HG03342 (cell line): ENCODE data around the gene KCNA2.

Source experiments
- ATAC-seq: cut with Tn5 transposase; IDR thresholded peaks from one replicate; pipeline ENCODE4 v1.9.1; 2021; ENCODE audit warnings: mild to moderate bottlenecking, moderate library complexity; ENCODE audit not compliant: unreplicated experiment

The KCNA2 gene

DNA sequence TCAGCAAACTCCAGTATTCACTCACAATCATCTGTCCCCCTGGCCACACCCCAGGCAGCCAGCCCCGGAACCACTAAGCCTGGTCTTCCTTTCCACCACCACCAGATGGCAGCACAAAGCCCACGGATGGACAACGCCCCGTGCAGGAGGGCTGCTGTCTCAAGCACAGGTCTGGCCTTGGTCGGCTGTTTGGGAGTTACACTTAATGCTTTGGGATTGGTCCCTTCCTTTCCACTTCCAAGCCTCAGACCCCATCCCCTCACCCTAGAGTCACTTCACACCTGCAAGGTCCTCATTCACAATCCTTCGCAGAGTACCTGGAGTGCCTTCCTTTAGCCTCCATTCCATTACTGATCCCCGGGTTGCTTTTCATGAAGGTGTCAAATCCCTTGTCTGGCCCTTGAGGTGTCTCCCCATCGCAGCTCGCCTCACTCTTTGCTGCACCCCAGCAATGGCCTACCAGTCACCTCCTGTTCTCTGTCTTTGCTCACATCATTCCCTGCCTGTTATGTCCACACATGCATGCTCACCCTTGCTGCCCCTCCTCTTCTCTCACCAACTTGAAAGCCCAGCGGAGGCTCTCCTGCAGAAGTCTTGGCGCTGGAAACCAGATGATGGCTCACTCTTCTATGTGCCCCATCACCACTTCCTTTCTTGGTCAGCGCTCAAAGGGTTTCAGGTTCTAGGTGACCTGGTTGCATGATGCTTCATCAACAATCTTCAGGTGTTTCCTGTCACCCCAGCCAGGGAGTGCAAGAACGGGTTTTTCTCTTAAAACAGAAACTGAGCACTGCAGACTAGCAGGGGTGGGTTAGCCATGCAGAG is 24.9 kb upstream of the KCNA2 start:
- peak; percentile 51 for ATAC-seq

DNA sequence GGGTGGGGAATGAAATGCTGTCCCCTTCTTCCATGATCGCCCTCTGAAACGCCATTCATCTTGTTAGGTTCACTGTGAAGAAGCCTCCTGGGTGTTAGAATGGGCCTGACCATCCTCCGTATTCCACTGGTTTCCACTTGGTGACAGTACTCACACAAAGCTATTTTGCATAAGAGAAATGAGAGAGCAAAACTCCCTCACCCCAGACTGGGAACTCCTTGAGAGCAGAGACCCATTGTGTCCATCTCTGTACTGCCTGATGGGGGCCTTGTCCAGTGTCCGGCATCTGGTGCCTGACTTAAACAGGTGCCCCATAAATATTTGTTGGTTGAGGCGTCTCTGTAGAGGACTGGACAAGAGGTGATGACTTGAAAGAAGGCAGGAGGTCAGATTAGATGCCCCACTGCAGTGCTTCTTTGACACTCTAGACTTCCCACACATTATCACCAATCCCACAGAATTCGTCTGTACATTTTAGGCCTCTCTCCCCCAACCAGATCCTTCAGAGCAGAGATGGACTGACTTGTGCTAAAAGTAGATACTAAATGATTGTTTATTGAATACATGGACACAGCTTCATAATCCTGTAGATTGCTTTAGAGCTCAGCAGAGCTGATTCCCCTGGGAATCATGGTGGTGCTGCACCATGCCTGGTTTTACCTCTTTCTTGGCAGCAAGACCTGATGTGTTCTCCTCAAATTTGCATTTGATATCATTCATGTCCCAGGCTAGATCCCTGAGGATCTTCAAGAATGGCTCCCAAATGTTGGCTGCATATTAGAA is 22.4 kb upstream of the KCNA2 start:
- no peak for ATAC-seq

DNA sequence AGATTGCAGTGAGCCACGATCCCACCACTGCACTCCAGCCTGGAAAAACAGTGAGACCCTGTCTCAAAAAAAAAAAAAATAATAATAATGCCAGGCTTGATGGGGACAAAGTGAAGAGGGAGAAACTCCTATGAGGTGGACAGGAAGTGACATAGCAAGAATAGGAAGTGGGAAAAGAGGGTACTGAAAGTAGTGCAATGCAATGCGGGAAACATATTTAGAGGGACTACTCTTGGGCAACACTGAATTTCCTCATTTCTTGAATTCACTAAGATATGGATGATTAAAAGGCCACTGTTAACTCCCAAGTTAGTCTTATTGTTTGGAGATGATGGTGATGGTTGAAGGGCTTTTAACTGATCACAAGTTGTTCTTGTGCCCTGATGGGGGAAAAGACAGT is 21.6 kb upstream of the KCNA2 start:
- no peak for ATAC-seq

DNA sequence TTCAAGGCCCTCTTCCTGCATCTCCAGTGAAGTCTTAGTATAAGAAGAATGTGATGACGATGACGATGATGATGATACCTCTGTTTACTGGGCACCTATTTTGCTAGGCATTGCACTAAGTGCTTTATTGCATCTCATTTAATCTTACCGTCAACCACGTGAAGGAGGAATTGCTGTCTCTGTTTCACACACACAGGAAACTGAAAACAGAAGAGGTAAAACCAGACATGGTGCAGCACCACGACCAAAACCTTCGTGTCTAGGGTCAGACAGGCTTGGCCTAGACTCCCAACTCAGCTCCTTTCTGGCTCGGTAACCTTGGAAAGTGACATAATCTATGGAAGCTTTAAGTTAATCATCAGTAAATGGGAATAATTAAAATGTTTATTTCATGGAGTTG is 20.7 kb upstream of the KCNA2 start:
- ATAC-seq = no peak

DNA sequence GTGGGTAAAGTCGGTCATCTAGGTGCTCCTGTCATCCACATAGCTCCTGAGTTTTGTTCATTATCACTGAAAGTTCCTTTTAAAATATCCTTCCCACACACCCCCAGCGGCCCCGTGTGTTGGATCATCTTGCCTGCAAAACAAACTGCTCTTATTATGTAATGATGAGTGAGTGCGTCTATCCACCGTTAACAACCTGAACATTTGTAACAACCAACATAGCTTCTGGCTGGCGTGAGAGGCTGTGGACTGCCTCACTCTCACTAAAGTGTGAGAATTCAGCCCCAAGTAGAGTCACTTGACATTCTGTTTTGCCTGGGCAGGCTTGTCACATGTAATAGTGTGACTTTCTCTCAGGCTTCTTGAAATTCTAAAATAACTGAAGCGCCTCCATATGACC is 14.5 kb upstream of the KCNA2 start:
- ATAC-seq = no peak

DNA sequence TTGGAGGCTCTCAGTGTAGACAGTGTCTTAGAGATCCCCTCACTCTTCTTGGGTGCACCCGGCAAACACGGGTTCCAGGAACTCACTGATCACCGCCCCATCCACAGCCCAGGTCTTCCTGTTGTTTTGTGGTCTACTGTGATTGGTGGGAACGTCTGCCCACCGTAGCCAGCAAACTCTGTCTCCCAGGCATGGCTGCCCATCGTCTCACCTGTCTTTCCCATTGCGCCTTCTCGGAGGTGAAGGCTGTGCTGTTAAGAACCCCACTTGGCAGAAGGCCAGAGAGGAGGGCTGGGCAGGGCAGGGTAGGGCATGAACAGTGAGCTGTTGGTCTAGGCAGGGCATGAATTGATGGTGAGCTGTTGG is 14.1 kb upstream of the KCNA2 start:
- no peak for ATAC-seq

DNA sequence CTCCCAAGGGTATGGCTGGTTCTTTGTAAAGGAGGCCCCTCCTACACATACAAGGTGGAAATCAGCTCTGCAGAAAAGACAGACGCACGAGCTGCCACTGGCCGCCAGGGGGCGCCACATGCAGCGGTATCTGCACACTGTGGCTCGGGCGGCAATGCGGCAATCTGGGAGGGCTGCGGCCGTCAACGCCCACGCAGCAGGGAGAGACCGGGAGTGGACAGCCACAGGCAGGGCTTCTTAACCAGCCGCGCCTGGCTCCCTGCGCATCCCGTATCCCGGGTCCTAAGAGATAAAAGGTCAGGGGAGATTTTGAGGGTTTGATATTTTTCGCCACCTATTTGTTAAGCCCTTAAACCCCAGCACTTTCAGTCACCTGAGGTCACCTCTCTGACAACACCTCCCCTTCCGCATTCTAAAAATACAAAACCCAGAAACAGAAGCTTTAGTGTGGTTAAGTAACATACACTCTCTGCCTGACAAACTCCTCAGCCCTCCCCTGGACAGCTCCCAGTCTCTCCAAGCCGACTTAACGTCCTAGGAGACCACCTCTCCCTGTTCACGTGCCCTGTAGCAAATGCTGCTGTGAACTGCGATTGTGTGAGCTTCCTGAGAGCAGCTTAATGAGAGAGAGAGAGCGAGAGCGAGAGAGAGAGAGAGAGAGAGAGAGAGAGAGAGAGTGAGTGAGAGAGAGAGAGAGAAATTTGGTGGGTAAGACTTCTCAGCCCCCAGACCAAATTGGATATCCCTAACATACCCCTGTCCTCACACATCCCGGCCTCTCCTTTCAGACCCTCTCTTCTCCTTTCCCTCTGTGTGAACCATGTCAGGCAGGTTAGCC is 13.5 kb upstream of the KCNA2 start:
- peak; percentile 77 for ATAC-seq

DNA sequence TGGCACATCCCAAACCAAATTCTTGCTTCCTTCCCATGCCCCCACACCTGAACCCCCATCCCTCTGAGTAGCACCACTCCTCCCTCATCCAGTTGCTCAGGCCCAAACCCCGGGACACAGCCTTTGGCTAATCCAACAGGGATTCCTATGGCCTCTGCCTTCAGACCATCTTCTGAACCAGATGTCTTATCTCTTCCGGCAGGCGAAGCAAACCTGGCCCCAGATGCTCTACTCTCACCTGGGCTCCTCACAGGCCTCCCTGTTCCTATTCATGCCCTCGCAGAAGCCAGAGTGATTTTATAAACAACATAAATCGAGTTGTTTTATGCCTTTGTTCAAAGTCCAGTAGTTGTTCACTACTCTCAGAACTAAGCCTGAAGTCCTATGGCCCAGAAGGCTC is 12.5 kb upstream of the KCNA2 start:
- ATAC-seq = no peak

DNA sequence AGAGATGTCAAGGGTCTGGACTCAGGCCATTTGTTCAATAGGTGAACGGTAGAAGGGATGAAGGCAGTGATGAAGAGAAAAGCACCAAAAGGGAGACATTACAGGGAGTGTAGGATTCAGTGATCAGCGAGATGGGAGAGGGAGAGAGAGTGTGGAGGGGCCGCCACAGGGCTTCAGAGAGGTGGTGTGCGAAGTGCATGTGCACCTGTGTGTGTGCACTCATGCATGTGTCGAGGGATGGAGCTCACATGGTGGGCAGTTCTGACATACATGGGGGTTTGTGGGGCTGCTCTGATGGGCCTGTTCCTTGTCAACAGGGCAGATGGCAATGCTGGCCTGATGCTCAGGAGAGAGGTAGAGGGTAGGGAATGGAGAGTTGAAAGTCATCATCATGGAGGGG is 11.4 kb upstream of the KCNA2 start:
- no peak for ATAC-seq

DNA sequence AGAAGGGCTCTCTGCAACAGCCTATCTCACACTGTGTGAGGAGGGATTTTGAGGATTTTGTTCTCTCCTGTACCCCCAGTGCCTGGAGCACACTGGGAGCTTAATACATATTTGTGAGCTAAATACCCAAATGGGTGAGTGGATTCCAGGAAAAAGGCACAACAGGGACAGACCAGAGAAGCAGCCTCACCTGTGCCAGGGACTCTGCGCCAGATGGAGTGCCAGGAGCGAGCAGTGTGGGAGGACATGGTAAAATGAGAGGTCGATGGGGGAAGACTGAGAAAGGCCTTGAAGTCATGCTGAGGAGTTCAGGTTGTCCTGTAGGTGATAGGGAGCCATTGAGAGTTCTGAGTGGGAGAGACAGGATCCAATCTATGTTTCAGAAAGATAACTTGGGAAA is 11.0 kb upstream of the KCNA2 start:
- no peak for ATAC-seq

DNA sequence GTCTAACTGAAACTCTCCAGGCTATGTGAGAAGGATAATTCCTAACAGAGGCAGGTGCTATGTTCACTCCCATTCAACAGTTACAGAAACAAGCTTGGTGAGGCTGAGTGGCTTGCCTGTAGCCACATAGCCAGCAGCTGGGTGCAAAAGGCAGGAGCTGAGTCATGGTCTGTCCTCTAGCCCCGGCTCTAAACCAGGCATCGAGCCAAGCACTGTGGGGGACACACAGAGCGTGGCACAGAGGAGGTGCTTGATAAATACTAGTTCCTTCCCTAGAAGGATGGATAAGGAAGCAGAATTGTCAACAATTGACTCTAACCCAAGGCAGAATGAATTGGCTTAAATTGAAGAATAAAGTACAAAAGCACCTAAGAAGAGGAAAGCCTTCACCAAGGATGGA is 10.4 kb upstream of the KCNA2 start:
- no peak for ATAC-seq

DNA sequence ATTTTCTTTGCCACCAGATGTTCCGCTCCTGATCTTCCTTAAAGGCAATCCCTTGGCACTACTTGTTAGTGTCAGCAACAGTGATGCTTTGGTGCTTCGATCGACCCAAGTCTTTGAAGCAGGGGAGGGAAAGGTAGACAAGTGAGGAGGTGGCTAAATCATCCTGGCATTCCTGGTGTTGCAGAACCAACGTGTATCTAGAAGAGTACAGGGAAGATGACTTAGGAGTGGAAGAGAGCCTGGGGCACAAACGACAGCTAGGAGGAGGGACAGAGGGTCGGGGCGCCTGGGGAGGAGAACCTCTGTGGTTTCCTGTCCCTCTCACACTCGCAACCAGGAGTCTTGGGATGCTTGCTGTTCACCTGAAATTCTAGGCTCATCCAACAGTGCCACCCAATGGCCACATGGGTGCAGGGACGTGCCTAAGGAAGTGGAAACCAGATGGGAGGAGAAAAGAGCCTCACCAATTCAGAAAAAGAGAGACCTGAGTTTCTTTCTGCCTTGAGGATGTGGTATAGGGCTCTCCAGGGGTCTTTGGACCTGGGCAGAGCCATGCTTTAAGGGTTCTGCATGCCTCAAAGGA is 9.5 kb upstream of the KCNA2 start:
- ATAC-seq = no peak

DNA sequence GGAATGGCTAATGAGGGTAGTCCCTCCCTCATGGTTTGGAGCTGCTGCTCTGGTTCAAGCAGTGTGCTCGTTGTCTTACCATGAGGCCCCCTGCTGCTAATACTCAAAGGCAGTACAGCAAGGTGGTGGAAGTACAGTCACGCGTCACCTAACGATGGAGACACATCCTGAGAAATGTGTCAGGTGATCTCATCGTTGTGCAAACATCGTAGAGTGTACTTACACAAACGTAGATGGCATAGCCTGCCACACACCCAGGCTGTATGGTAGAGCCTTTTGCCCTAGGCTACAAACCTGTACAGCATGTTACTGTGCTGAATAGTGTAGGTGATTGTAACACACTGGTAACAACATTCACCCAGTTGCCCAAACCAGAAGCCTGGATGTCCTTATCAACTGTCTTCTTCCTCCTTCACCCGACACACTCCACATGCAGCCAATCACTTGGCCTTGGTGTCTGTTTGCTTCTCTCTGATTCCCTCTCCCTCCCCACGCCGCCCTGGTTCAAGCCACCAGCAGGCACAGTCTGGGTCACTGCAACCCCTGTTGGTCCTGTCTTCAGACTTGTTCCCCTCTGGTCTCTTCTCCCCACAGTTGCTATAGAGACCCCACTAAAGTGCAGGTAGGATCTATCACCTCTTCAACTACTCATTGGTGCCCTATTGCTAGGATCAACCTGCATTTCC is 6.0 kb upstream of the KCNA2 start:
- ATAC-seq = no peak

DNA sequence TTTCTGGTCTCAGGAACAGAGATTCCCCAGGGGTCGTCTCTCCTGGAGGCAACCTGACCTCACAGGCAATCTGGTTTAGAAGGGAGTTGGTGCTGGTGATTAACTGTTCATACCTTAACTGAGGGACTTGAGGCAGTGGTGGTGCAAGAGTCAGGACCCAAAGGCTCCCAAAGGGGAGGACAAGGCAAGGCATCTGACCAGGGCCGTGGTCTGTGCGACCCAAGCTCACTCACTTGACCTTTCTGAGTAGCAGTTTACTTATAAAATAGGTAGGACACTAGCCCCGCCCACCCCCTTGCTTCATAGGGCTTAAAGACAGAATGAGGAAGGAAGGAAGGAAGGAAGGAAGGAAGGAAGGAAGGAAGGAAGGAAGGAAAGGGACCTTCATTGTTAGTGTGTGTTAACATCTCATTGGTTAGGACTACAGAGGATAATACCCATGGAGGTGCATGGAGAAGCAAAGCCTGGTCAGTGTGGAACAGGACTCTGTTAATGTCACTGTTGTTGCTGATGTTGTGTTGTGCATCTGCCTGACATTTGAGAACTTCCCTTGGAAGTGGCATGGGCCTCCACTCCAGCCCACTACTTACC is 4.6 kb upstream of the KCNA2 start:
- ATAC-seq = no peak

DNA sequence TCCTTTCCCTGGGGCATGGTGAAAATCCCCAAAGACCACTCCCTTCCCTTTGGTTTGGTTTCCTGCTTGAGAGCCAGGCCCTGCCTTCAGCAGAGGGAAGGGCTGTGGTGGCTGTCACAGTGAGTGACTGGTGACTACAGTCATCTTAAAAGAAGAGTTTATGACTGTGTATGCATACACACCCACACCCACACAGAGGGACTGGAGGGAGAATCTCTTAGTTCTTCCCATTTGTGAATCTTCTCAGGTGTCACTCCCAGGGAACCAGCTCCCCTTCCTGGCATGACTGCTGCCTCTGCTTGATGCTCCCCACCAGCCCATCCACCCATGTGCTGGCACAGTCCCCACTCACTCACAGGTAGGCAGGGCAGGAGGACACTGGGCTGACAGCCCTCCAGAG is 3.9 kb upstream of the KCNA2 start:
- no peak for ATAC-seq

DNA sequence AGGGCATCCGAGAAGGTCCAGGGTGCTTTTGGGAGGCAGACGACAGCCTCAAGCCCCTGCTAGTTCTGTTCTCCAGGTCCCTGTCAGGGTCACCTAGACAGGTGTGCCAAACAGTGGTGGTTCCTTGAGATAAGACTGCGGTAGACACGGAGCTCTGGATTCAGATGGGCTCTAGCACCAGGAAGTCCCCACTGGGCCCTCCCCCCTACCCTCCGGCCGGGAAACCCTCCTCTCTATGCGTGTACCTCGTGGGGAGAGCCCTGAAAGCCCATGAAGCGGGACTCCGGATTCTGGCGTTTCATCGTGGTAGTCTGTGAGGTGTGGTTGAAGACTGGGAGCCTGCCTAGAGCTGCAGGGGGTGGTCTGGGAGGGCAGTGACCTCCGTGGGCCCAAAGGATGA is 2.1 kb upstream of the KCNA2 start:
- no peak for ATAC-seq

DNA sequence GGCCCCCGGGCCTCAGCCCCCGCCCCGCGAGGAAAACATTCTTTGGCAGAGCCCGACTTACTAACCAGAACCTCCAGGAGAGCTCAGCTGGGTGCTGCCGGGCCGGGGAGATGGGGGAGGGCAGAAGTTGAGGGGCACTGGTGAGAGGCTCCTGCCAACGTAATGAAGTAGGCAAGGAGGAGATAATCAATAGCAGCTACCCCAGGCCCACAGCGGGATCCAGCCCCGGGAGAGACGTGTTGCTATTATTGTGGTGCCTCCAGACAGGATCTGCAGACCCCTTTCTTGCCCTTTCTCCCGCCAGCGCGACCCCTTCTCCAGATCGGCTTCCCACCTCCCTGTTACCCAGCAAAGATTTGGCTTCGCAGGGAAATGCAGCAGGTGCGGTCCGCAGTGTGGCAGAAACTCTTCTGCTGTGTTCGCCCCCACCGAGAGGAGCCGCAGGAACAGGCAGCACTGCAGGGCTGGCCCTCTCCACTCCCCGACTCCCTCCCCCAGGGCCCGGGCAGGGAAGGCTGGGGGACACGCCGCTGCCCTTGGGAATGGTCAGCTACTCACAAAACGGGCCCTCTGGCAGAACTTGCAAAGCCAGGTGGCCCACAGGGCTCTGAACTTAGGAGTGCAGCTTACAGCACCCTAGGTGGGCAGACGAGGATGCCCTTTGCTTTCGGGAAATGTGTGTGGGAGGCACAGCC is 1.5 kb upstream of the KCNA2 start:
- no peak for ATAC-seq

DNA sequence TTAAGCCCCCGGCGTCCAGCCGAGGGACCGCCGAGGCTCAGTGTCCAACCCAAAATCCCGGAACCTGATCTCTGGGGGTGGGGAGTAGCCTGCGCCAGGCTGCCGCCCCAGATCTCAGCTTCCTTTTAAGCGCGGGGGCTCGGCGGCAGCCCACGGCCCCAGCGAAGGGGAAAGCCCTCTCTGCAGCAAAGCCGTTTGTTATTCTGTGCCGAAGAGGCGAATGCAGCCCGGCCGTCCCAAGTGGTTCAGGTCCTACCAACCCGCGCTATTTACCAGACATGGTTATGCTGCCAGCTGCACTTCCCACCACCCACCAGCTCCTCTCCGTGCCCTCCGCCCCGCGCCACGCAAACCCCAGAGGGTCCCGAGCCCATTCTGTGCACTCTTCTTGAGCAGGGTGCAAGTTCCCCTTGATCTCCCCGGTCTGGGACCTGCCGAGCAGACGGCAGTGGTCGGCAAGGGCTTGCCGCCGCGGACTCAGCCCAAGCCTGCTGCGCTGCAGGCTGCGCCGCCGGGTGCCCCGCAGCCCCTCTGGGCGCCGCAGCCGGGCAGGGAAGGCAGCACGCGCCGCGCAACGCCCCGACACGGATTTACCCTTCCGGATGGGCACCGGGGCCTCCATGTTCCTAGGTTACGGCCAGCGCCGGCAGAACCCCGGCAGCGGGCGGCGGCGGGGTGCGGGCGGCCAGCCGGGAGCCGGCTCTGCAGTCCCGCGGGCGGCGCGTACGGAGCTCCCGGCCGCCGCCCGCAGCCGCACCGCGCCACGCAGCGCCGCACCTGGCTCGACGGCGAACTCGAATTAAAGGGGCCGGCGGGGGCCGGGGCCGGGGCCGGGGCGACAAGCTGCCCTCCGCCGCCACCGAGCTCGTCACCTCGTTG is 738 bp upstream of the KCNA2 start:
- no peak for ATAC-seq

DNA sequence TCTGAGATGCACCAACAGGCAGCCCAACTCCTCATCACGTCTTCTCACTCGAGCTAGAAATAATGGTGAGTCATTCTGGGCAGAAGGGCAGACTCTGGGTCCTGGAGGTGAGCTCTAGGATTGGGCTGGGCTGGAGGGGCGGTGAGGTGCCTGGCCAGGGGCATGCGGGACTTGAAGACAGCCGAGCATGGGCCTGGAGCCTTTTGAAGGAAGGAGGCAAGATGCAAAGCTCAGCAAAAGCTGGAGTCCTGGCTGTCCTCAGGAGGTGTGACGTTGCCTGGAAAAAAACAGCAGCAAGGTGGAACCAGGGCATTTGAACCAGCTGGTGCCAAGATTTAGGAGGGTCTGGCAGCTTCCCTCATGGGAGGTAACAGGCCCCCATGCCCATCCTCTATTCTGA is 712 bp downstream of the KCNA2 start:
- no peak for ATAC-seq
